ENCODE data around the gene CNIH3.
"Not testable (repeated sequence)": the region's sequence is repeated elsewhere in the genome, so short reads cannot be mapped to it uniquely, and the experiment has no call there.

The CNIH3 gene

GRCh38 chr1:224644553-224645154 is 28.5 kb downstream of the CNIH3 start:
- DNase-seq, result no peak

- no peak for DNase-seq
Observed at GRCh38 chr1:224647449-224647848, 31.3 kb downstream of the CNIH3 start.

DNA sequence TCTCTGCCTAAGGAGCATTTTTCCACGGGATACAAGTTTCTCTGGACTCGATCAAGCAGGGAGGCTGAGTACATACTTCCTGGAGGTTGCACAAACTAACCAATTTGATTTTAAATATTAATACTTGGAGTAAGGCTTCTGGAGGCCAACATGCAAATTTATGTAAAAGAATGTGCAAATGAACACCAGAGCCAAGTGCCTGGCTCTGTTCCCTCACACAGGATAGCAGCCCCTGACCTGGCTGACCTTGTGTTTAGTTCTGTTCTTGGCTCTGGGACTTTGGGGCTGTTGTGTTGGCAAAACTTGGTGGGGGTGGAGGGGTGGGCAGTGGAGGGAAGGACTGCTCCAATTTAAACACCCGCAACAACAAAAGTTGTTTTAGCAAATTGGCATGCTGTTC is 34.2 kb downstream of the CNIH3 start:
- no peak for DNase-seq

DNA sequence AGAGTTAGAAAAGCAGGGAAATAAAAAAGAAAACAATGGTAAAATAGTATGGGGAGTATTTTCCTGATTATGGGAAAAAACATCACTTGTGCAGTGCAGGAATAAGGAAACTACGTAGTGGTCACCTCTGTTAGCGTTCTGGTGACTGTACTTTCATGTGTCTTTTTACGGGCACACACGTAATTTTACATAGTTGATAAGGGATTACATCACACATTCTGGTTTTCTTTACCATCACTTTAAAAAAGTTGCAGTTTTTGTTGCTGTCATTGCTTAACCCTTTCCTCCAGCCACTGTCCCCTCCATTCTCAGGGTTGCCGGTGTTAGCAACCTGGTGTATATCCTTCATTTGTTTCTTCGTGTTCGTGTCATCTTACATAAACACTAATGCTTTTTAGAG is 35.1 kb downstream of the CNIH3 start:
- no peak for DNase-seq

DNA sequence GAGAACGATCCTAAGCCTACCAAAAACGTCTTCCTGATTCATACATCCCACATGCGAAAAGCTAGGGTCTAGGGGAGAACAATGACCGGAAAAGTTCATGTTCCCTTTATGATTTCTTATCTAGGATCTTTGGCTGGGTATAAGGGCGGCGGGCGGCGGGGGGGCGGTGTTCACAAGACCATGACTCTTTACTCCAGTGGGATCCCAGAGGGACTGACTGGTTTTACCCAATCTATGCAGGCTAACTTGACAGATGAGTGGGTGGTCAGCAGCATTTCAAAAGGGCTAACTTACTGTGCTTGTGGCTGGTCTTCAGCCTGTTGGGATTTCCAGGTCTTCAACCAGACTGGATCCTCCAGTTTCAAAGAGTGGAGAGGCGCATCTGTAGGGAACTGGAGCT is 40.3 kb downstream of the CNIH3 start:
- no peak for DNase-seq

DNA sequence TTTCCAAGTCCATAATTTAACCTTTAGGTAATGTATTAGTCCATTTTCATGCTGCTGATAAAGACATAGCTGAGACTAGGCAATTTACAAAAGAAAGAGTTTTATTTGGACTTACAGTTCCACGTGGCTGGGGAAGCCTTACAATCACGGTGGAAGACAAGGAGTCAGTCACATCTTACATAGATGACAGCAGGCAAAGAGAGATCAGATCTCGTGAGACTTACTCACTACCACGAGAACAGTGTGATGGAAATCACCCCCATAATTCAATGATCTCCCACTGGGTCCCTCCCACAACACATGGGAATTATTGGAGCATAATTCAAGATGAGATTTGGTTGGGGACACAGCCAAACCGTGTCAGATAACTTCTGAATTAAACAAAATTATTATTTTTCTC is 44.0 kb downstream of the CNIH3 start:
- no peak for DNase-seq

- DNase-seq, result no peak
Observed at GRCh38 chr1:224662870-224663269, 46.8 kb downstream of the CNIH3 start.

- no peak for DNase-seq
Observed at GRCh38 chr1:224665016-224665415, 48.9 kb downstream of the CNIH3 start.

DNA sequence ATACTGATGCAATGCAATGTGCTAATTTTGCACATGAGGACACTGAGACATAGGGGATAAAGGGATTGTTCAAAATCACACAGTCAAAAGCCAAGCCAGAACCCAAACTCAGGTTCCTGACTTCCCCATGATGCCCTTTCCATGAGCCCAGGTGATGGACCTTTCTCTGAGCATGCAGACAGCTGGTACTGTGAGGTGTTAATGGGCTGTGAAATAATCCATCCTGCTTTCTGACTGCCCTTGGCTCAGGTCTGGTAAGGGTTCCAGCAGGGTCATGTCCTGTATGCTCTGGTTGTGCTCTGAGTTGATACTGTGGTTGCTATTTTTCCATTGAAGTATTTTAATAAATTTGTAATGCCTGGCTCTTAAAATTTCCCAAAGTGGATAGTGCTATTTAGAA is 50.0 kb downstream of the CNIH3 start:
- no peak for DNase-seq

DNA sequence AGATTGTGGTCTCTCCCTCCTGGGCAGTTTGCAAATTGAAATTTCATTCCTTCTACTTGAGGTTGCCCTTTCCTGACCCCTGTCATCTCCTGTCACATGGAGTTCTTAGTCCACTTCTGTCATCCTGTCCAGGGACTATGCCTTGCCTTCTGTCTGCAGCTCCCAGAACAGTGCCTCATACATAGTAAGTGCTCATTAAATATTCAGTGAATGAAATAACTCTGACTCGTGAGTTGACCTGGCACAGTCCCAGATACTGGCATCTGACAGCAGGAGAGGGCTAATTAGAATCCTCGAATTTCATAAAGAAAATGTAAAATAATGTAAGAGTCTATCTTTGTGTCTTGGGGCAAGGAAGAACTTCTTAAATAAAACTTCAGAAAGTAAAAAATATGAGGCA is 50.8 kb downstream of the CNIH3 start:
- no peak for DNase-seq

GRCh38 chr1:224668984-224669383 is 52.9 kb downstream of the CNIH3 start:
- no peak for DNase-seq

DNA sequence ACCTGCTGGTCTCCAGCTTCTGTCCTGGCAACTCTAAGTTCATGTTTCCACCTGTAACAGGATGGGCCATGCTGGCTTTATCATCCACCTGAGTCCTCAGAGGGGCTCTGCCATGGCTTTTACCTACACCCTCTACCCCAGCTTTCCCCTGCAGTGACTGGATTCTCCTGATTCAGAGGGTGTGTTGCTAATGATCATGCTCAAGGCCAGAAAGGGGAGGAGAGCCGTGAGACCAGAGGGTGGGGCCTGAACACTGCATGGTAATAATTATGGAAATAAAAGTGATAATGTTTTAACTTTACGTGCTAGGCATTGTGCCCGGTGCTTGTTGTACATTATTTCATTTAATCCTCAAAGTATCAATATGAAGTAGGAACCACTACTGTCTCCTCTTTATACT is 53.3 kb downstream of the CNIH3 start:
- no peak for DNase-seq

GRCh38 chr1:224670506-224670905 is 54.4 kb downstream of the CNIH3 start:
- DNase-seq, result no peak

DNA sequence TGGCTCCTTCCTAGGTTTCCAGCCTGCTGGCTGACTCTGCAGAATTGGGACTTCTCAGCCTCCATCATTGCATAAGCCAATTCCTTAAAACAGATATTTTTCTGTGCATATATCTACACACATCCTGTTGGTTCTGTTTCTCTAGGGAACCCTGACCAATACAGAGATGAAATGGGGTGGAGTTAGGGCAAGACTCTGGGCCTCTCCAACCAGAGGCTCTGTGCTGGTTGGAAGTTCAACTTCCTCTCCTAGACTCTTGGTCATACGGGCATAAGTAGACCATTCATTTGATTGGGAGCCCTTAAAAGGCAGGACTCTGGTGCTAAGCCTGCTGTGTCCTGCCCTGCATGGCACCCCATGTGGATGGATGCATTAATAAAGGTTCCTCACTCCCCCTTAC is 55.0 kb downstream of the CNIH3 start:
- no peak for DNase-seq

- no peak for DNase-seq
Observed at GRCh38 chr1:224673141-224673540, 57.0 kb downstream of the CNIH3 start.

GRCh38 chr1:224675590-224675989 is 59.5 kb downstream of the CNIH3 start:
- DNase-seq, result no peak

DNA sequence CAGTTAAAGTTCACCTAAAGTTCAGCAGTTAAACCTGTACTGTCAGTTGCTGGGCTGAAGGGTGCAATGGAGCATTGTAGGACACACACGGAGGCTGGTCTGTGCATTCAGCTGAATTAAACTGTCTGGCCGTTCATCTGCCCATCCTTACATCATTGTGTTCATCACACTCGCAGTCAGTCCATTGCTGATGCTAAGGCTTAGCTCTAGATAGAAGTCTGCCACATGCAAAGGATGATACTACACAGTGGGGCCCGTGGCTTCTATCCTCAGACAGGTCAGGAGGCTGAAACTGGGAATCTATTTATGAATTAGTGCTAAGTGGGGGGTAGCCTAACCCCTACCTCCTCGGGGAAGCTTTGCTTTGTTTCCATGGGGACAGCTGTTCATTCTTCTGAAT is 60.4 kb downstream of the CNIH3 start:
- DNase-seq, result no peak

DNA sequence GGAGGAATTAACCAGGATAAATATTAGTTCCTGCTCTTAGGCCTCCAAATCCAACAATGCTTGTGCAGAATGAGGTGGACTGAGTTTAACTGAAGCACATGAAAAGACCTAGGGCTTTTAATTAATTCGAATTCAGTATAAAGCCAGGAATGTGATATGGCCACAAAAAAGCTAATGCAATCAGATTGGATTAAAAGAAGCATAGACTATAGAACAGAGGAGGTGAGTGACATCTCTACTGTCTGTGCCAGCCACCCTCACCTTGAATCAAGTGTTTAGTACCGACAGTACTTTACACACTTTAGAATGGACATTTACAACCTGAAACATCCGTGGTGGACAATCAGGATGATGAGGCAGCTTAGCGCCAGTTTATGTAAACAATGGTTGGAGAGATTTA is 62.1 kb downstream of the CNIH3 start:
- DNase-seq, result no peak

DNA sequence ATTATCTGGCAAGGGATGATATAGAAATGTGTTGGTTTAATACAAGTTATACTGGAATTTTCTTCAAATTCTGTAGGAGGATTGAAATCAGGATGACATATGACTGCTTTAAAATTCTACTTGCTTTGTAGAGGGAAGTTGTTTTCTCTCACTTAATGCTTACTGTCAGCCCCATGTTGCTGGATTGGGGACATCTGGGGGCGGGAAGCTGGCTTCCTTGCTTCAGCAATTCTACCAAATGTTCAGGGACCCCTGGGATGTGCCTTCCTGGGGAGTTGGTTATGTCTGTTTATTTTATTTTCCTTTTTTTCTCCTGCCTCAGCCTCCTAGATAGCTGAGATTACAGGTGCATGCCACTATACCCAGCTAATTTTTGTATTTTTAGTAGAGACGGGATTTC is 63.5 kb downstream of the CNIH3 start:
- no peak for DNase-seq

DNA sequence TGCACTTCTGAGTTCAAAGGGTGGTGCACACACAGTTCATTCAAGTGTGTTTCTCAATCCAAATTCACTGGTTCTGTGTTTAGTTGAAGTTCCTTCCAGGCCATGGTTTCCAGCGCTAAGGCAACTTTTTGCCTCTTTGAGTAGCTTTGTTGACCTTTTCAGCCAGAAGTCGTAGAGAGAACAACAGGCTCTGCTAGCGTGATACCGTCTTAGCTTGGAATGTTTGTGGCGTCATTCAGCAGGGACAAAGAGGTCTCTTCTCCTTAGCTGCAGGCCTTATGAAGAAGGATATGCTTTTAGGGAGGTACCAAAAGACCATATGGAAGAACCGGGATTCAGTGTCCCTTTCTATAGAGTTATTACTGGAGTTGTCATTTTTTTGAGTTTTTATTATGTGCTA is 65.7 kb downstream of the CNIH3 start:
- no peak for DNase-seq

- DNase-seq, result no peak
Observed at GRCh38 chr1:224683936-224684335, 67.8 kb downstream of the CNIH3 start.

DNA sequence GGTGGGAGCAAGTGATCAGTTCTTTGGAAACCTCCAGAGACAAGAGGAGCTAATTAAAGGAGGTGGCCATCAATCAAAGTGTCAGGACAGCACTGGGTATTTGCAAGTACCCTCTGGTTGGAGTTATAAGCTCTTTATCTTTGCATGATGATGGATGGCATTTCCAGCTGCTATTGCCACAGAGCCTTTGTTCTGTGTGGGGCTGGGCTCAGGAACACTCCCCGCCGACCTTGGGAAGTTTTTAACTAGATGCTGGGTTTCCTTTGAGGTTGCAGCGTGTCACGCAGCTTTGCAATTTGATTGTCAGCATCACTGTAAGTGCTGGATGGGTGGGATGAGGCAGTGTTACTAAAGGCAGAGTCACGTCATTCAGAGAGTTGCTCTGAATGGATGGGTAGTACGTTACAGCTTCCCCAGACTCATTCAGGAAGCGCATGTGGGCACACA is 68.9 kb downstream of the CNIH3 start:
- no peak for DNase-seq

GRCh38 chr1:224686140-224686539 is 70.0 kb downstream of the CNIH3 start:
- not testable (repeated sequence) for DNase-seq

DNA sequence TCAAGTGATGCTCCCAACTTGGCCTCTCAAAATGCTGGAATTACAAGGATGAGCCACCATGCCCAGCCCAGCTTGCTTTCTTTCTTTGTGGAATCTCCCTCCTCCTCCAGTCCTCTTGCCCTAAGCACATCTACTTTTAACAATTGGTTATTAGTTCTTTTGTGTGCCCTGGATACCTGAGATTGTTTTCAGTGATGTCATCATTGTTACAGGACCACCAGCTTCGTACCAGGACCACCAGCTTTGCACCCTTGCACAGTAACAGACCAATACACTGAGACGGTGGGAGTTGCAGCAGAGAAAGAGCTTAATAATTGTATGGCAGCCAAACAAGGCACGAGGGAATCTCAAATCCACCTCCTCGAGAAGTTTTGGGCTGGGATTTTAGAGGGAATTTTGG is 71.3 kb downstream of the CNIH3 start:
- no peak for DNase-seq

DNA sequence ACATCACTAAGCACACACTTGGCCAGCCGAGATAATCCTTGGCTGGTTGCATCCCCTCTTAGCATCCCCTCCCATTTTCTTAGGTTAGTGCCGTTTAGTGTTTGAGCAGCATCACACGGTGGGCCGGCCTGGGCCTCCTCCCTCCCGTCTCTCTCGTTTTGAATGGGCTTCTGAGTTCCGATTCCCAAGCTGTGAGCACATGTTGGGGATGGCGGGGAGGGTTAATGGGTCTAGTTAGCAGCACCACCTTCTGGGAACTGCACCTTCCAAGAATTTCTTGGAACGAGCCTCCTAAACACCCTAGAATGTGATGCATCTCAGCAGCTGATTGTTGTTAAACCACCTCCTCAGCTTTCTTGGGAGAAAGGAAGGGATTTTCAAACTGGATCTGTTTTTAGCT is 73.3 kb downstream of the CNIH3 start:
- no peak for DNase-seq

GRCh38 chr1:224690576-224690975 is 74.5 kb downstream of the CNIH3 start:
- DNase-seq, result no peak
